ENCODE results near the gene GABRA4.

Gene GABRA4

GRCh38 chr4:46993075-46994006, at the start of gene GABRA4:
Gene GABRA4 (minus strand): TSS chr4:46993581. CDS start chr4:46993424, 157 bp downstream.
- DNase-seq (ENCODE audit: low read depth), result no peak

DNA sequence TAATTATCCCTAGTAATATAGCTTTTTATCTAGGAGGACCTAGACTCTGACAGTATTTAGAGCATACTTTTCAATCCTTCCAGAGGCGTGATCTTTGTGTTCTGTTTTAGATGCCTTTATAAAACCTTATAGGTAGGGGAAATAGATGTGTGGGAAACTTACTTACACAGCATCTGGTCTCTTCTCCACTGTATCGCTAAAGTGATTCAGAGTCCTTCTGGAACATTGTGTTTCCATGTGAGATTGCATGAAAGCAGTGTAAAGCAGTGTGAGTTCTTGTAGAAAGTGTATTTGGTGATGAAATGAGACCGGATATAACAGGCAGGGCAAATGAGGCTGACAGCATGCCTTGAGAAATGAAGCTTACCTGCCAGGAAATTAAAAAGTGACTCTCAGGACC, 47.4 kb upstream of the GABRA4 start:
- DNase-seq (ENCODE audit: low read depth), result no peak

DNA sequence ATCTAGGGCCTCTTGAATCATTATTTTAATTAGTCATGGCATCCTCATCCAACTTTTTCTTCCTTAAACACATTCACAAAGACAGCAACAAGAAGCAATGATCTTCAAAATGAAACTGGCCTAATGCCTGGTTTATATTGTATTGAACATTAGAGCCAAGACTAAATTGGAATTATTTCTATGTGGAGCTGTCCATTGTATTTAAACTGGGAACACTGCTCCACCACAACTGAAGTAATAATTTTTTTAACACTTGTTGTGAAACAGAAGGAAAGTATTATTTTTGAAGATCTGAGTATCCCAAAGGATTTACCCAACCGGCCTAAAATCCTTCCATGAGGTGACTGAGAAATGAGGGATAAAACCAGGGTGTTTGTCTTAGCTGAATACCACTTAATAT, 44.9 kb upstream of the GABRA4 start:
- no peak for DNase-seq (ENCODE audit: low read depth)

- no peak for DNase-seq (ENCODE audit: low read depth)
These were observed 39.2 kb upstream of the GABRA4 start for GRCh38 chr4:47032405-47033106.

GRCh38 chr4:47031751-47032404, 38.5 kb upstream of the GABRA4 start:
- no peak for DNase-seq (ENCODE audit: low read depth)

DNA sequence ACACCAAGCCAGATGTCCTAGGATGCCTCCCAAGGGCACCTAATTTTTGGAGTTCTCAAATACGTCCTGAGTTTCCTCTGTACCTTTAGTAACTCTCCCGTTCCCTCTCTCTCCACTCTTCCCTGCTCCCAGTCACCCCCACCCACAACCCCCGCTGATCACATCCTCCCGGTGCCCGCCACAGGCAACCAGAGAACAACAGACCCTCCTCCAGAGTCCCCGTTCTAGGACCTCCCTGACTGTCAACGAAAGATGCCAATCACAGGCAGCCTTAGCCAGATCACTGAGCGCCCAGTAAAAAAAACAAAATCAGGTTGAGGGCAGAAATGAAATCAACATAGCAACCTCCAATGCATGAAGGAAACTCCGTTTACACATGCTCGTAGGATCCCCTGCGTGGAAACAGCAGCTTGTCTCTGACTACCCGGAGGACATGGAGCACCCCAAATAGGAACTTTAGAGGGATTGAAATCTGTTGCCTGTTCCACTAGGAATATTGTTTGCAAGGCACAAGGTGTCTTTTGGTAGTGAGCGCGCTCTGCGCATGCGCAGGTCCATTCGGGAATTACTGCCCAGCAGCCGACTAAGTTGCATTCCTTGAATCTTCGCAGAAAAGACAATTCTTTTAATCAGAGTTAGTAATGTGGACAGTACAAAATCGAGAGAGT, 37.8 kb upstream of the GABRA4 start, which contains the start of gene GABRB1:
Gene GABRB1 (plus strand): TSS at position 557 of the 668 bp plus-strand sequence.
- no peak for DNase-seq (ENCODE audit: low read depth)

DNA sequence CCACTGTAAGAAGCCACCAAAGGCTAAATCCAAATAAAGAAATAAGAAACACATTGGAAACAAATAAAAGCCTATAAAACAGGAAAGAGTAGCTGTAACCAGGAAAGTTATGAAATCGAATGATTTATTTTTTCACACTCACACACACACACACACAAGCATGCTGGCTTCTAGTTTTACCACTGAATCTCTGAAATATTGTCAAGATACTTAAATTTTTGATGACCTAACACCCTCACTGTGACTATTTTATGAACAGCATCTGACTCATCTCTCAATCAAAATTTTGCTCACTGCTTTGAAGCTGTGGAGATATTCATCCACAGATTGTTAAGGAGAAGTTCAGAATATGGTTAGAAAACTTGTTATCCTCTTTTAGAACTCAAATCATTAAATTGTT, 24.1 kb upstream of the GABRA4 start:
- DNase-seq (ENCODE audit: low read depth), result no peak

GRCh38 chr4:47017081-47017480, 23.7 kb upstream of the GABRA4 start:
- DNase-seq (ENCODE audit: low read depth), result no peak

DNA sequence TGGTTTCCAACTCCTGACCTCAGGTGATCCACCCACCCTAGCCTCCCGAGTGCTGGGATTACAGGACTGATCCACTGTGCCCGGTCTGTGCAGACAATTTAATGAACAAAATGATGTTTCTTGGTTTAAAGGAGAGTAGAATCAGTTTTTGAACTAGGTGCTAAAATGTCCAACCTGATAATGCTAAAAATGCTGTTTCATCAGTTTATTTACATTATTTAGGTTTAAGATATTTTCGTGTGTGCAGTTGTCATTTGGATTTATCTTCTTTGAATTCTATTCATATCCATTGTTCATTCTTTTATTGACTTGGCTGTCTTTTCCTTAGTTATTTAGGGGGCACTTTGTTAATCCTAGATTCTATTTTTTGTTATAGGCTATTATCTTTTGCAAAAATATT, 20.0 kb upstream of the GABRA4 start:
- DNase-seq (ENCODE audit: low read depth), result no peak

GRCh38 chr4:47012676-47013075, 19.3 kb upstream of the GABRA4 start:
- DNase-seq (ENCODE audit: low read depth), result no peak

DNA sequence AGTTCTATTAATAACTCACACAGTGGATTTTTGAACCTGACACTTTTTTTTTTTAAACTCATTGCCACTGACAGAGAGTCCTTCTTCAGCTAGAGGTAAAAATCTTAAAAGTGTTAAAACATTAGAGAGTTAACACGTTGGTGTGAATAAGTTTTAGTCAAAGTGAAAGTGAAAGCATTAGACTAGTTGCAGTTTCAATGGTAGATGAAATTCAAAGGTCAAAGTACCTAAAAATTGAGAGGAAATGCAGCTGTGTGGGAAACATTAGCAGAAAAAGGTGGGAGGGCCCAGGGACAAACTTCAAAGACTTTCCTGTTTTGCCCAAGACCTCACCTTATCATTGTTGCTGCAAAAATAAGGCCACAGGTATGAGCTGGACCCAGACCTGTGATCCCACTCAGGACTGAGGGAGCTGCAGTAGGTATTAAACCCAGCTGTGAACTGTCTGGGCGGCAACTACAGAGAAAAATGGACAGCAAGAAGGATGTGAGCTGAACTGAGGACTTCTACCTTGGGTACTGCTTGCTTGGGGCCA, 17.6 kb upstream of the GABRA4 start:
- DNase-seq (ENCODE audit: low read depth), result no peak

GRCh38 chr4:47010347-47010911, 17.0 kb upstream of the GABRA4 start:
- no peak for DNase-seq (ENCODE audit: low read depth)

DNA sequence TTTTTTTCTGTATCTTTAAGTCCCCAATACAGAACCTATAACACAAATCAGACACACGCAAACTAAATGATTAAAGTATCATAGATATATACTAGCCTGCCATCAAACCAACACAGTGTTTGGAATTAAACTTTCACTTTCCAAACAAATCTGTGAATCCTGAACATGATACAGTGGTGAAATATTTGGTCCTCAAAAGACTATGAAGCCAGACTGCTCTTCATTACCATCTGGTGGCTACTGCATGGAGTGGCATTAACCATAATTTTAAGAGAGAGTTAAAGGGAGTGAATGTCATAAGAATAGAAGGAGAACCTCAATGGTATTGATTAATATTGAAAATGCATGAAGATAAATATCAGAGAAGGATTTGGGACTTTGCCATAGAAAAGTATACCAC, 9.2 kb upstream of the GABRA4 start:
- DNase-seq (ENCODE audit: low read depth), result no peak

DNA sequence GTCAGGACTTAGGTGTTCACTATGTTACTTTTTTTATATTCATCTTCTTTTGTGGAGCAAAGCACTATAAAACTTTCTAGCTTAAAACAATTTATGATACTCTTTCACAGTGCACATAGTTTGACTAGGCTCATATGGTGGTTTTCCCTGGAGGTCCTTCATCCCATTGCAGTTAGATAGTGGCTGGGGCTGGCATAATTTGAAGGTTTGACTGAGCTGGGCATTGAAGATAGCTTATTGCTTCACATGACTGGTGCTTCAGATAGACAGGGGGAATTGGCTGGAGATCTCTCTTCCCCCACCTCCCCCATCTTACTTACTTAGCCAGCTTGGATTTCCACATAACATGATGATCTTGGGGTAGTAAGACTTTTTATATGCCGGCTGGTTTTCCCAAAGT, 7.0 kb upstream of the GABRA4 start:
- no peak for DNase-seq (ENCODE audit: low read depth)

GRCh38 chr4:46999566-46999965, 6.2 kb upstream of the GABRA4 start:
- no peak for DNase-seq (ENCODE audit: low read depth)

- DNase-seq (ENCODE audit: low read depth), result no peak
These were observed 625 bp upstream of the GABRA4 start for GRCh38 chr4:46994007-46994405.

DNA sequence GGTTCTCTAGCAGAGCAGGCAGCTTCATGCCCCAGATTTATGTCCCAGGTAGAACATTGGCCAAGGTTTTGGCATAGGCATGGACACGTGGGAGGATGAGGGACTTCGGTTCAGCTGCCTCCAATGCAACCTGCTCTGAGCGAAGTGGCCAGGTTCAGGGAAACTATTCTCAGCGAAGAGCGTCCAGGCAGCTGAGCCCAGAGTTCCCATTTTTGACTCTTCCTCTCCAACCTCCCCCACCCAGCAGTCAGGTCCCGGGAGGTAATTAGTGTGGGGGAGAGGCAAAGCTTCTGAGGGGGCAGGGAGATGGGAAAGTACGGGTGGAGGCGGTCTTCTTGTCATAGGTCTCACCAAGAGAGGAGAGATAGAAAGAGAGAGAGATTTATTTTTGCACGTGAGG, 1.0 kb downstream of the GABRA4 start:
- no peak for DNase-seq (ENCODE audit: low read depth)

- no peak for DNase-seq (ENCODE audit: low read depth)
These were observed 6.3 kb downstream of the GABRA4 start for GRCh38 chr4:46986922-46987638.

- no peak for DNase-seq (ENCODE audit: low read depth)
These were observed 8.6 kb downstream of the GABRA4 start for GRCh38 chr4:46984781-46985180.

DNA sequence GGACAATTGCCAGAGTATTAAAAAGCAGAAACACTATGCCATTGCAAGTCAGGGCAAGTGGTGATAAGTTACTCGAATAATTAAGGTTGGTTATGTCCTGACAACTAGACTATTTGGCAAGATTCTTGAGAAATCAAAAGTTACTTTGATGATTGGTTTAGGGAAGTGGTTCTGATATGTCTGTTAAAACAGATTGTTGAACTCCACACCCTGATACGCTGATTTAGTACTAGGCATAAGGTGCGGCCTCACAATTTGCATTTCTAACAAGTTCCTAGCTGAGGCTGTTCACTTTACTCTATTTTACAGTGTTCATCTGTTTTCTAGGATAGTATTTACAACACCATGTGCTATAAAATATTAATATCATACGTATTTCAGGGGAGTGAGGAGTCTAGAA, 12.5 kb downstream of the GABRA4 start:
- DNase-seq (ENCODE audit: low read depth), result no peak

DNA sequence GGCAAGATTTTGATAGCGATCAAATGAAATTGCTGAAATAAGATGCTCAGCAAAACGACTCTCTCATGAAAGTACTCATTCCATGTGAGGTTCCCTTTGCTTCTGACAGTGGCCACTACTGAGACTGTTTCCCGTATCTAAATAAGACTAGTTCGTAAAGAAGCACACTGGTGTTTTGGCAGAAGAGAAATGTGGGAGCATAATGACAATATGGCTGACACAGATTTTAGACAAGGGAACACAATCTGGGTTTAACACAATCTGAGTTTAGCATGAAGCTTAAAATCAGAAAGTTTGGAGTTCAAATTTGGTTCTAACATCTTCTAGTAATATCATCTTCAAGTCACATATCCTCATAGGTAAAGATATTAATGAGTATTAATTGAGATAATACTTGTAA, 13.7 kb downstream of the GABRA4 start:
- no peak for DNase-seq (ENCODE audit: low read depth)
